Neural progenitor cell (in vitro differentiated cells): ENCODE results near the gene PLA2G6. TPM values are rescaled to one million over a fixed set of nuclear protein-coding genes. Genes with fewer than 3 reads are reported as not detected.

ENCODE experiments used
- DNase-seq: peaks from one replicate; pipeline ENCODE4 v3.0.0-alpha.2; 2016; ENCODE audit warnings: low spot score
- H2AFZ ChIP-seq: fragments of 200-600 bp; sonication (generic); replicated peaks from 2 replicates; pipeline ENCODE4 v1.6.1; 2016; ENCODE audit warnings: antibody characterized with exemption
- H3F3A ChIP-seq: fragments of 200-600 bp; sonication (generic); 2 replicates; pipeline ENCODE4 v1.6.1; 2016; ENCODE audit warnings: antibody characterized with exemption, low read depth
- H3K27ac ChIP-seq: fragments of 200-600 bp; sonication (generic); 2 replicates; pipeline ENCODE4 v1.5.1; 2016; ENCODE audit warnings: mild to moderate bottlenecking
- H3K27me3 ChIP-seq: fragments of 200-600 bp; sonication (generic); 2 replicates; pipeline ENCODE4 v1.6.1; 2016; ENCODE audit warnings: mild to moderate bottlenecking, moderate library complexity
- H3K36me3 ChIP-seq: fragments of 200-600 bp; sonication (generic); 2 replicates; pipeline ENCODE4 v1.5.1; 2016
- H3K4me1 ChIP-seq: fragments of 200-600 bp; sonication (generic); 2 replicates; pipeline ENCODE4 v1.6.1; 2016; ENCODE audit warnings: mixed run types
- H3K4me2 ChIP-seq: fragments of 200-600 bp; sonication (generic); 2 replicates; pipeline ENCODE4 v1.6.1; 2016
- H3K4me3 ChIP-seq: fragments of 200-600 bp; sonication (generic); 2 replicates; pipeline ENCODE4 v1.5.1; 2016
- H3K79me2 ChIP-seq: fragments of 200-600 bp; sonication (generic); 2 replicates; pipeline ENCODE4 v1.6.1; 2016; ENCODE audit warnings: low read depth
- H3K9ac ChIP-seq: fragments of 200-600 bp; sonication (generic); 2 replicates; pipeline ENCODE4 v1.6.1; 2016
- H3K9me3 ChIP-seq: fragments of 200-600 bp; sonication (generic); 2 replicates; pipeline ENCODE4 v1.5.1; 2016; ENCODE audit warnings: low read depth
- H4K20me1 ChIP-seq: fragments of 200-600 bp; sonication (generic); 2 replicates; pipeline ENCODE4 v1.6.1; 2016; ENCODE audit warnings: low read depth
- H3K27ac Mint-ChIP-seq: 3 replicates; pipeline ENCODE4 v1.8.0; 2021; ENCODE audit warnings: mixed read lengths
- H3K27me3 Mint-ChIP-seq: 2 replicates; pipeline ENCODE4 v1.8.0; 2022; ENCODE audit warnings: low read depth, mild to moderate bottlenecking, inconsistent platforms, moderate library complexity, mixed read lengths; ENCODE audit not compliant: insufficient read depth
- H3K36me3 Mint-ChIP-seq: 3 replicates; pipeline ENCODE4 v1.8.0; 2021; ENCODE audit warnings: mixed read lengths
- H3K4me1 Mint-ChIP-seq: 3 replicates; pipeline ENCODE4 v1.8.0; 2021; ENCODE audit warnings: mixed read lengths
- H3K4me3 Mint-ChIP-seq: 3 replicates; pipeline ENCODE4 v1.8.0; 2021; ENCODE audit warnings: mild to moderate bottlenecking, moderate library complexity, mixed read lengths
- H3K9me3 Mint-ChIP-seq: 3 replicates; pipeline ENCODE4 v1.8.0; 2020; ENCODE audit warnings: mixed read lengths
- EZH2 ChIP-seq: fragments of 200-600 bp; sonication (generic); IDR thresholded peaks from 2 replicates; pipeline ENCODE4 v1.6.1; 2017; ENCODE audit warnings: antibody characterized with exemption, mild to moderate bottlenecking, moderate library complexity
- EZH2phosphoT487 ChIP-seq: fragments of 200-600 bp; sonication (generic); IDR thresholded peaks from 2 replicates; pipeline ENCODE4 v1.6.1; 2017; ENCODE audit warnings: antibody characterized with exemption
- total RNA-seq: library from RNA; depleted of rRNA; stranded (reverse); fragments of >200 nt; gene quantifications from 2 replicates; pipeline ENCODE4 v1.2.3, GENCODE V29; 2015; ENCODE audit warnings: low replicate concordance
- TF ChIP-seq, protein P1 (sequence below): fragments of 200-600 bp; sonication (generic); IDR thresholded peaks from 2 replicates; pipeline ENCODE4 v1.5.1; 2017; ENCODE audit warnings: antibody characterized with exemption, mild to moderate bottlenecking

The PLA2G6 gene
- total RNA-seq, 1 donor from 2014 or later: 20.1 TPM

DNA sequence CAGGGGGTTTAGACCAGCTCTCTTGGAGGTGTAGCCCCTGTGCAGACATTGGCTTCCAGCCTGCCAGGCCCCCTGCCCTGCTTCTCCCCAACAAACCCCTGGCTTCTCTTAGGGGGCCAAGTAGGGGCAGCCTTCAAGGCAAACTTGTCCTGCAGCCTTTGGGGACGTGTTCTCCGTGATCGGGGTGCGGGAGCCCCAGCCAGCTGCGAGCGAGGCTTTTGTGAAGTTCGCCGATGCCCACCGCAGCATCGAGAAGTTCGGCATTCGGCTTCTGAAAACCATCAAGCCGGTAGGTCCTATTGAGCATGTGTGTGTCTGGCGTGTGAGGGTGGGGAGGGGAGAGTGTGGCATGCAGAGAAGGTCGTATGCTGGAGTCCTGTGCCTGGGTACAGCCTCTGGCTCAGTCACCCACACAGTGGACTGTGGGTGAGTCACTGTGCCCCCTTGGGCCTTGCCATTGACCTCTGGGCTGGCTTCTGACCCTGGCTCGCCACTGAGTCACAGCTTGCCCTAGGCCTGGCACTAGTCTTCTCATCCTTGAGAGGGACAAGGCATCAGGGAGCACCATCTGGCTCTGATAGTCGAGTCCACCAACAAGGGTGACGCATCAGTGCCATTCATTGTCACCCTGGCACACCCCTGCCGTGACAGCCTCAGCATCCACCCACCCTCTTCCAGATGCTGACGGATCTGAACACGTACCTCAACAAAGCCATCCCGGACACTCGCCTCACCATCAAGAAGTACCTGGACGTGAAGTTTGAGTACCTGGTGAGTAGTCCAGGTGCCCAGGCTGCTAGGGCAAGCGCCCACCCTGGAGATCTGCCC, 109.1 kb downstream of the PLA2G6 start:
- Mint-ChIP-seq H3K27ac (no peak overlapping the region), H3K4me3 (no peak overlapping the region), H3K27me3 (peaks cover 4% of the 10 kb centered on the region), H3K9me3 (no peaks in the 10 kb centered on the region), H3K36me3 (no peaks in the 10 kb centered on the region), H3K4me1 (peaks cover 34% of the 10 kb centered on the region)
- H3K9me3 ChIP-seq: no peaks in the 10 kb centered on the region
- no peak for DNase-seq
- TF ChIP-seq EZH2phosphoT487 (no peak), EZH2 (no peak)
- TF ChIP-seq, protein P1, sequence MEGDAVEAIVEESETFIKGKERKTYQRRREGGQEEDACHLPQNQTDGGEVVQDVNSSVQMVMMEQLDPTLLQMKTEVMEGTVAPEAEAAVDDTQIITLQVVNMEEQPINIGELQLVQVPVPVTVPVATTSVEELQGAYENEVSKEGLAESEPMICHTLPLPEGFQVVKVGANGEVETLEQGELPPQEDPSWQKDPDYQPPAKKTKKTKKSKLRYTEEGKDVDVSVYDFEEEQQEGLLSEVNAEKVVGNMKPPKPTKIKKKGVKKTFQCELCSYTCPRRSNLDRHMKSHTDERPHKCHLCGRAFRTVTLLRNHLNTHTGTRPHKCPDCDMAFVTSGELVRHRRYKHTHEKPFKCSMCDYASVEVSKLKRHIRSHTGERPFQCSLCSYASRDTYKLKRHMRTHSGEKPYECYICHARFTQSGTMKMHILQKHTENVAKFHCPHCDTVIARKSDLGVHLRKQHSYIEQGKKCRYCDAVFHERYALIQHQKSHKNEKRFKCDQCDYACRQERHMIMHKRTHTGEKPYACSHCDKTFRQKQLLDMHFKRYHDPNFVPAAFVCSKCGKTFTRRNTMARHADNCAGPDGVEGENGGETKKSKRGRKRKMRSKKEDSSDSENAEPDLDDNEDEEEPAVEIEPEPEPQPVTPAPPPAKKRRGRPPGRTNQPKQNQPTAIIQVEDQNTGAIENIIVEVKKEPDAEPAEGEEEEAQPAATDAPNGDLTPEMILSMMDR: no peak
- no peaks in the 10 kb centered on the region for H3K79me2 ChIP-seq
- H3K27me3 ChIP-seq: no peaks in the 10 kb centered on the region
- peaks cover 4% of the 10 kb centered on the region for H3K4me1 ChIP-seq
- H3K36me3 ChIP-seq: no peaks in the 10 kb centered on the region
- H3F3A ChIP-seq: no peaks in the 10 kb centered on the region
- H4K20me1 ChIP-seq: no peaks in the 10 kb centered on the region
- H3K9ac ChIP-seq: no peak overlapping the region
- H3K4me2 ChIP-seq: no peak overlapping the region
- no peak overlapping the region for H3K27ac ChIP-seq
- H3K4me3 ChIP-seq: no peak overlapping the region
- no peak overlapping the region for H2AFZ ChIP-seq

DNA sequence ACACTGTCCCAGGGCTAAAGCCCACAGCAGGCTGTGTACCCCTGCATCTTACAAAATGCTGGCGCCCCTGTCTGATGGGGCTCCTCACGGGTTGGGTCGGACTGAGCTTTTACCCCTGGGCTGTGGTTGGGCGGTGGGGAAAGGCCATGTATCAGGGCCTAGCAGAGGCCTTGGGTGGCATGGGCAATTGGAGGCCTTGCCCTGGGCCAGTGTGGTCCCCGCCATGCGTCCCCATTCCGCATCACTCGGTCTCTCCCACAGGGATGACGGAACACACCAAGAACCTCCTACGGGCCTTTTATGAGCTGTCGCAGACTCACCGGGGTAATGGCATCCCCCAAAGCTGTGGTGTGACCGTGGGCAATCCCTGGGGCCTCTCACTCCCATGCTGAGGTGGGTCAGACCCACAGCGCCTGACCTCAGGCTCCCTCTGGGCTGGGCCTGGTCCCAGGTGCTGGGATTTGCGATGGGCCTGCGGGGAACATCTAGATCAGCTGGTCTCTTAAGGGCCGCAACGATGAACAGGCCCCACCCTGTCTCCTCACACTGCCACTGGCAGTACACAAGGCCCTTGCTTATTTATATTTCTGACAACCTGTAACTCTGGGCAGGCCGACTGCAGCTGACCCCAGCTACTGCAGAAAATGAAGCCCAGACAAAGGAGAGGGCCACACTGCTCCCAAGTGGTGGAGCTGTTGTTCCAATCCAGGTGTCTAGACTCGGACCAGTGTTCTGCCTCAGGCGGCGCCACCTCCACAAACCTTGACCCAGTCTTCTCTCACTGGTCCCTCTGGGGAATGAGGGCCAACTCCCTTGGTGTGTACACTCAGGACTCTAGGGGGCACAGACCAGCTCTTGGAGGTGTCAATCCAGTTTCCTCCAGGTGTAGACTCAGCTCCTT, 110.0 kb downstream of the PLA2G6 start:
- Mint-ChIP-seq H3K4me1 (peaks cover 34% of the 10 kb centered on the region), H3K27me3 (peaks cover 4% of the 10 kb centered on the region), H3K27ac (no peak overlapping the region), H3K4me3 (no peak overlapping the region), H3K36me3 (no peaks in the 10 kb centered on the region), H3K9me3 (no peaks in the 10 kb centered on the region)
- Histone ChIP-seq H3K4me2 (no peak overlapping the region), H3K27me3 (no peaks in the 10 kb centered on the region), H3K4me1 (peaks cover 4% of the 10 kb centered on the region), H3K9me3 (no peaks in the 10 kb centered on the region), H3K9ac (no peak overlapping the region), H4K20me1 (no peaks in the 10 kb centered on the region), H3K4me3 (no peak overlapping the region), H3F3A (no peaks in the 10 kb centered on the region), H3K79me2 (no peaks in the 10 kb centered on the region), H3K27ac (no peak overlapping the region), H3K36me3 (no peaks in the 10 kb centered on the region), H2AFZ (no peak overlapping the region)
- TF ChIP-seq EZH2phosphoT487: no peak
- no peak for TF ChIP-seq EZH2
- TF ChIP-seq, protein P1: no peak
- DNase-seq: no peak

DNA sequence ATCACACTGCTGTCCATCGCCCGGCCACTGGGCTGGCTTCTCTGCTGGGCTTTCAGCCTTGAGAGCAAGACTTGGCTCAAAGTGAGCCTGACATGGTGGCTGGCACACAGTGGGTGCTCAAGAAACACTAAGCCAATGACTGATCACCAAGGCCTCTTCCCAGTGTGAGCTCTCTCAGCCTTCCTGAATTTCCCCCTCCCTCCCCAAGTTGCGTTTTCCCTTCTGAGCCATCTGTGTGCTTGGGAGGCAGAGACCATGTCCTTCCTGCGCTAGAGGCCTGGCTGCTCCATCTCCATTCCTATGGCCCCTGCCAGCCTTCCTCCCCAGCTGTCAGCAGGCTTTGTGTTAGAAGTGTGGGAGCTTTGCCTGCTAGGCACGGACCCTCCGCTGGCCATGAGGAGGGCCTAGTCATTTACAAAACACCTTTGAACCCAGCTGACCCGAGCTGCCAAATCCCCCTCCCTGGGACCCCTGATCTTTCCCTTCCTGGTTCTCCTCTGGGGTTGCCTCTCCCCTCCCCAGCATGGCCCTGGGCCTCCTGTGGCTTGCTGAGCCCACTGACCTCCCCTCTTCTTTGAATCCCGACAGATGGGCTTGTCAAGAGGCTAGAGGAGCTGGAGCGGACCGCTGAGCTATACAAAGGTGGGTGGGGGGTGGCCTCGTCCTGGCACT, 111.2 kb downstream of the PLA2G6 start:
- H3K27ac Mint-ChIP-seq: peak overlapping the region; percentile 63
- peaks cover 24% of the 10 kb centered on the region for H3K4me1 Mint-ChIP-seq
- Histone ChIP-seq H3K27ac (no peak overlapping the region), H3K9ac (no peak overlapping the region), H3K79me2 (no peaks in the 10 kb centered on the region), H3K27me3 (no peaks in the 10 kb centered on the region), H3K9me3 (no peaks in the 10 kb centered on the region), H3K36me3 (no peaks in the 10 kb centered on the region), H4K20me1 (no peaks in the 10 kb centered on the region), H3K4me1 (peaks cover under 1% of the 10 kb centered on the region), H3K4me2 (no peak overlapping the region), H3K4me3 (no peak overlapping the region), H2AFZ (no peak overlapping the region), H3F3A (no peaks in the 10 kb centered on the region)
- TF ChIP-seq EZH2phosphoT487: no peak
- TF ChIP-seq, protein P1: no peak
- no peak for TF ChIP-seq EZH2
- DNase-seq: no peak
- H3K27me3 Mint-ChIP-seq: peaks cover 4% of the 10 kb centered on the region
- peak overlapping the region; percentile 62 for H3K4me3 Mint-ChIP-seq
- H3K36me3 Mint-ChIP-seq: no peaks in the 10 kb centered on the region
- H3K9me3 Mint-ChIP-seq: no peaks in the 10 kb centered on the region
